NCI-H748 (cell line): ENCODE data around the gene GPR62.

Source experiments
- DNase-seq: peaks from one replicate; lab custom pipeline; 2025; ENCODE audit not compliant: unreplicated experiment; lab: John Stamatoyannopoulos, UW

GPR62 gene

GRCh38 chr3:51954105-51954504, 1.1 kb upstream of the GPR62 start:
- DNase-seq: no peak

- DNase-seq: no peak
Observed at GRCh38 chr3:51954713-51955112, 468 bp upstream of the GPR62 start.

DNA sequence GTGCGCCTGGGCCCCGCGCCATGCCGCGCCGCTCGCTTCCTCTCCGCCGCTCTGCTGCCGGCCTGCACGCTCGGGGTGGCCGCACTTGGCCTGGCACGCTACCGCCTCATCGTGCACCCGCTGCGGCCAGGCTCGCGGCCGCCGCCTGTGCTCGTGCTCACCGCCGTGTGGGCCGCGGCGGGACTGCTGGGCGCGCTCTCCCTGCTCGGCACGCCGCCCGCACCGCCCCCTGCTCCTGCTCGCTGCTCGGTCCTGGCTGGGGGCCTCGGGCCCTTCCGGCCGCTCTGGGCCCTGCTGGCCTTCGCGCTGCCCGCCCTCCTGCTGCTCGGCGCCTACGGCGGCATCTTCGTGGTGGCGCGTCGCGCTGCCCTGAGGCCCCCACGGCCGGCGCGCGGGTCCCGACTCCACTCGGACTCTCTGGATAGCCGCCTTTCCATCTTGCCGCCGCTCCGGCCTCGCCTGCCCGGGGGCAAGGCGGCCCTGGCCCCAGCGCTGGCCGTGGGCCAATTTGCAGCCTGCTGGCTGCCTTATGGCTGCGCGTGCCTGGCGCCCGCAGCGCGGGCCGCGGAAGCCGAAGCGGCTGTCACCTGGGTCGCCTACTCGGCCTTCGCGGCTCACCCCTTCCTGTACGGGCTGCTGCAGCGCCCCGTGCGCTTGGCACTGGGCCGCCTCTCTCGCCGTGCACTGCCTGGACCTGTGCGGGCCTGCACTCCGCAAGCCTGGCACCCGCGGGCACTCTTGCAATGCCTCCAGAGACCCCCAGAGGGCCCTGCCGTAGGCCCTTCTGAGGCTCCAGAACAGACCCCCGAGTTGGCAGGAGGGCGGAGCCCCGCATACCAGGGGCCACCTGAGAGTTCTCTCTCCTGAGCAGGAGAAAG, 951 bp downstream of the GPR62 start:
- DNase-seq: peak; percentile 66

- no peak for DNase-seq
Observed at GRCh38 chr3:51957520-51958205, 2.5 kb downstream of the GPR62 start.

GRCh38 chr3:51958603-51959521, 3.7 kb downstream of the GPR62 start:
- no peak for DNase-seq

- DNase-seq: no peak
Observed at GRCh38 chr3:51959651-51960050, 4.5 kb downstream of the GPR62 start.

DNA sequence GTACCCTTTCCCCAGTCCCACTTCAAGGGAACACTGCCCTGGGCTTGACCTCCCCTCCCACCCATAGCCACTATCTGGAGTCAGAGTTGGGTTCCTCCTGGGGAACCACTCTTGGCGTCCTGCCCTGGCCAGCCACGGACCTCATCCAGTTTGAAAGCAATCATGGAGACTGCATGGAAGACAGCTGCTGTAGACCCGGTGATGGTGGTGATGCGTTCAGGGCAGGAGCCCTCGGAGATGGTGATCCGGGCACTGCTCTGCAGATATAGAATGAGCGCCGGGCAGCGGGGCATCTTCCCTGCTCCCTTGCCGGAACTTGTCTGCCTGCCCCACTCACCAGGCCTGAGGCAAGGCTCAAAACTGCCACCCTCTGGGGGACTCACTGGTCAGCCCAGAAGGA, 5.2 kb downstream of the GPR62 start:
- DNase-seq: no peak

DNA sequence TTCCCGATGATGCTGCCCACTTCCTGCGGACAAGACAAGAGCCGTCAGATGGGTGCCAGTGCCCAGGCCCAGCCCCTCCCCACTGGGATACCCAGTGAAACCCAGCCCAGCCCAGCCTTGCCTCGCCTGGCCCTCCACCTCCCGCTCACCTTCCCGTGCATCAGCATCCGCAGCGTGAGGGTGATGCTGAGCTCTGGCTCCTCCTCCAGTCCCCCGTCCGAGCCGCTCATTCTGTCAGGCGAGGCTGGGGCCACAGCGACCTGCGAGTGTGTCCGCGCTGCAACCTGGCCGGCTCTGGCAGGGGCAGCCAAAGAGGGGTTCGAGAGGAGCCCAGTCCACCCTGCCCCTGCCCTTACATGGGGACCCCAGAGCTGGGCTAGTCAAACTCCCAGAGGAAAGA, 5.8 kb downstream of the GPR62 start:
- no peak for DNase-seq

DNA sequence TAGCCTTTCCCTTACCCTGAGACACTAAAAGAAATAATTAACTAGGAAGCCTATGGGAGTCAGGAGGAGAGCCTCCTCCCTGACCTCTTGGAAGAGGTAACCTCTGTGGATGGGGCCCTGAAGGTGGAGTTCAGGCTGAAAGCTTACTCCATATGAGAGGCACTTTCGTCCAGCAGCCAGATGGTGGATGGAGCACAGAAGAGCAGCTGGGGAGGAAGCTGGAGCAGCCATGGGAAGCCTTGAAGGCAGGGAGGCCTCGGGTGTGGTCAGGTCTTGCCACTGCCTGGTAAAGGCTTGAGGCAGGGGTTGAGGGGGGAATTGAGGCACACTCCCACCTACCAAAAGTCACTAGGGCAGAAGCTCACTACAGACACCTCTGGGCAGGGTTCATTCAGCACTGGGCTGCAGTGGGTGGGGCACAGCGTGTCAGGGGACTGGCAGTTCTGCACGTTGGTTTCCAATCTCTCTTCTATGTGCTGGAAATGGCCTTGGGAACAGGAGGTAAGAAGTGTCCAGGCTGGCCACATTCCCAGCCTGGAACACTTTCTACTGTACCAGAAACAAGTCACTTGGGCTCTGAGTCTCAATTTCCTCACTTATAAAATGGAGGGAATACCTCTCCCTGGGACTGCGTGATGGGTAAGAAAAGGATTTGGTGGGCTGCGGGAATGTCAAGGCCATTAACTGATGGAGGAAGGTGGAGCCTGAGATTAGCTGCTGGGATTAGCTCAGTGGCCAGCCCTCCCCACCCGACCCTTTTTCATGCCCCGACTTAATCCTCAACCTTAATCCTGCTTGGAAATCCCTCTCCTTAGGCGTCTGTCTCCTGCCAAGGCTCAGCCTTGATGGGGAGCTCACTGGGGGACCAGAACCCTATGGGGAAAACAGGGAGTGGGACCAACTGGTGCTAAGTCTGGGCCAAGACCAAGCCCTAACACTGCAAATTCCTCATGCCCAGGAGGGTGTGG, 6.7 kb downstream of the GPR62 start:
- no peak for DNase-seq

GRCh38 chr3:51962854-51963530, 7.8 kb downstream of the GPR62 start:
- DNase-seq: no peak

DNA sequence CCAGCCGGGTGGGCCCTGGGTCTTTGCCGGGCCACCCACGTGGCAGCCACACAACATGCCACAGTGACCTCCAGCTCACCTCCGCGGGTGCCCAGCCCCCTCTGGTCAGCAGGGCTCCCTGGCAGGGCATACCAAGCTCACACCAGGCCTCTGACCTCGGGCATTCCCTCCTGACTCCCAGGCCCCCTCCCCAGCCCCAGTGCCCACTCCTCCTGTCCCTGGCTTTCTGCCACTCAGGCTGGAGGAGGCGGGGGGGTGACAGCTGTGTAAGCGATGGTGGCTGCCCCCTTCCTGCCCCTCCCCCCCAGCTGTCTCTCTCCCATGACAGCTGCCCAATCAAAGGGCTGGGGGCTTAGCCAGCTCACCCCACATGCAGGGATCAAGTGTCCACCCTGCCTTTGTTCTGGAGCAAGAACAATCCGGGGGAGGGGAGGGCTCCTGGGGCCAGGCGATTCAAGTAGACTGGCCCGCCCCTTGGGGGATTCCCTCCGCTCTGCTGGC, 8.8 kb downstream of the GPR62 start:
- DNase-seq: peak; percentile 57

DNA sequence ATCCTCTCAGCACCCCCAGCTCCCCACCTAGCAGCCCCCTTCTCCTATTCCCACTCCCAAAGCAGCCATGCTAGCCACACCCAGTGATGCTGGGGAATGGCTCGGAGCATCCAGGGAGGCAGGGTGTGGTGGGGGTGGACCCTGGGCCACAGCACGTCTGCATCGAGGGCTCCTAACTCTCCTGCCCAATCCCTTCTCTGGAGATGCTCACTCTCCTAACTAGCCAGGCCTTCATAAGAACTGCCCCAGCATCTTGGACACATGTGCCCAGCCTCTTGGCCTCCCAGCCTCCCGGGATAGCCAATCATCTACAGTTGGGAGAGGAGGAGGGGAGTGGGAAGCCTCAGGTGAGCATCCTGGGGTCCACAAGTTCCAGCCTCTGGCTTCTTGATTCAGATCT, 9.3 kb downstream of the GPR62 start:
- peak; percentile 27 for DNase-seq

DNA sequence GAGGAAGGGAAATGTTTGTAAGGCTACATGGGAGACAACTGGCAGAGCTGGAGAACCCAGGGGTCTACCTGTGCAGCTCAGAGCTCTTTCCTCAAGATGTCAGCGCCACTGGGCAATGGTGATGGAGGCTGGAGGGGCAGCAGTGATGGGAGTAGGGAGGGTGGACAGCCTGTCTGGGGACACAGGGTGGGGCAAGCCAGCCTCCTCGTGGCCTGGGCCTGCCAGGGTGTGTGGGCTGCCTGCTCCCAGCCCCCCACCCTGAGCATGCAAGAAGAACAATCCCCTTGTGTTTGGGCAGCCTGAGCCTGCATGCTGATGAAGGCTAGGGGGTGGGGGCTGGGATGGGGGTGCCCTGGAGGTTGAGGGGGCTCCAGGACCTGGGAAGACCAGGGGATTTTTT, 10.8 kb downstream of the GPR62 start:
- no peak for DNase-seq

DNA sequence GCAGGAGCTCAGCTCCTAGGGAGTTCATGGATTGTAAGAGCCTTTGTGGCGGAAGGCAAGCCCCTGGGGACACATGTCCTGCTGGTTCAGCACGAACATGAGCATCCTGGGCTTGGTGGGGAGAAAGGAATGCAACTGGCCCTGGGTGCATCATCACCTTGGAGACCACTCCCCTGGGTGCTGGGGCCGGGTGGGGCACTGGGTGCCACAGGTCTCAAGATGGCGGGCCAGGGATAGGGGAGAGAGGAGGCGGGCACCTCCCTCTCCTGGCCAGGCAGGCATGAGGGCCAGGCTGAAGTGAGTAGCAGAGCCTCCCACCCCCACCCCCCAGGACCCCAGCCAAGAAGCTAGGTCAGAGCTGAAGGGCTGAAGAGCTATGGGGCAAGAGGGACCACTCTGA, 11.3 kb downstream of the GPR62 start:
- DNase-seq: no peak

- peak; percentile 27 for DNase-seq
Observed at GRCh38 chr3:51966922-51967383, 11.8 kb downstream of the GPR62 start.

DNA sequence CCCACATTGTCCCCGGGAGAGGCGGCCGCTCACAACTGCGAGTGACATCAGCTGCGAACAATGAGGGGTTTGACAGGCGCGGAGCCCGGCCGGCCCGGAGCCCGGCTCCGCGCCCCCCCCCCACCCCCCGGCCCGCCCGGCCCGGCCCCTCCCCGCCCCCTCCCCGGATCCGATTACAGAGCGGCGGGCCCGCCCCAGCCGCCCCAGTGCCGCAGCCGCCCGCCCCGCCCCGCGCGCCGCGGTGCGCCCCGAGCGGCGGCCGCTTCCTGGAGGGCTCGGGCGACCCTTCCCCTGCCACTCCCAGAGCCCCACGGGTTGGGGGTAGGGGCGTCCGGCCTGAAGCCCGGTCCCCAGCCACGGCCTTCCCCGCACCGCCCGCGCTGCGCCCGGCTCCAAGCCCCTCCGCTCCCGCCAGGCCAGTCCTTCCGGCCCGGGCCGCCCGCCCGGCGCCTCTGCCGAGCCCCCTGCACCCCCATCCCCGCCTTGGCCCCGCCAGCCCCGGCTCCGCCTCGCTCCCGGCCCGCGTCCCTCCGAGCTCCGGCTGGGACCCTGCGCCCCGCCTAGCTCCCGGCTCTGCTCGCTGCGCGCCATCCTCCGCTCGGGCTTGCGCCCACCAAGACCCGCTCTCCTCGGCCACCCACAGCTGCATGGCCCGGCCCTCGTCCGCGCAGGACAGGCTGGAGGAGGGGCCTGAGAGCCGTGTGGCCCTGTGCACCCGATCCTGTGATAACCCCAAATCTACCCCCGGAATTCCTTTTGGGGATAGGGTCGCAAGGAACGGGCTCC, 12.4 kb downstream of the GPR62 start, which contains the start of gene PCBP4:
Gene PCBP4, minus strand, starts transcription at position 71 of the 786 bp plus-strand sequence. CDS start 6,214 bp downstream, outside the sequence.
- peak; percentile 61 for DNase-seq

- peak; percentile 54 for DNase-seq
Observed at GRCh38 chr3:51968170-51968775, 13.1 kb downstream of the GPR62 start.
